GM13977 (cell line): ENCODE results near the gene KRT5.
"Not testable (repeated sequence)": the region's sequence is repeated elsewhere in the genome, so short reads cannot be mapped to it uniquely, and the experiment has no call there.

Experiments used
- DNase-seq: peaks from one replicate; pipeline ENCODE4 v3.0.0; 2012; ENCODE audit warnings: low spot score
- in situ Hi-C: fragments of 300-500 bp; cut with MboI; formaldehyde crosslinking; loops from one replicate; pipeline ENCODE4 v1.12.0; 2022; ENCODE audit warnings: low sequenced_read_pairs, low pct_unique_long_range_greater_than_20kb, mixed read lengths, inconsistent platforms; ENCODE audit not compliant: unreplicated experiment
- TF ChIP-seq, protein P1 (sequence below): IDR thresholded peaks from 2 replicates; pipeline ENCODE4 v1.5.1; 2012; ENCODE audit warnings: mild to moderate bottlenecking, control low read depth; ENCODE audit not compliant: insufficient read depth; ENCODE audit errors: extremely low read depth, missing control alignments

Gene KRT5

DNA sequence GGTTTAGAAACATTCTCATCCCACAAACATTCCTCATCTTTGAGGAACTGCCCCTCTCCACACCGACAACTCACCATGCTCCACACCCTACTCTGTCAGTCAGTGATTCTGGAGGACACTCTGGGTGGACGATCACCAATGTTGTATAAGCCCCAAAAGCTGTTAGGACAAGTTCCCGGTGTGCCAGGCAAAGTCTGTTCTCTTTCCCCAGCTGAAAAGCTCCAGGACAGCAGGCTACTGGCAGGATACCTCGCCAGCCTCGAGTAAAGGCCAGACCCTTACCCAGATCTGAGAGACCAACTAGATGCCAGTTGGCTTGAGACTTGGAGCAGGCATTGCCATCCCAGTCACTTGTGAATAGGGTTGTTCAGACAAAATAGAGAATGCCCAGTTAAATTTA is 12.0 kb downstream of the KRT5 start:
- TF ChIP-seq, protein P1, sequence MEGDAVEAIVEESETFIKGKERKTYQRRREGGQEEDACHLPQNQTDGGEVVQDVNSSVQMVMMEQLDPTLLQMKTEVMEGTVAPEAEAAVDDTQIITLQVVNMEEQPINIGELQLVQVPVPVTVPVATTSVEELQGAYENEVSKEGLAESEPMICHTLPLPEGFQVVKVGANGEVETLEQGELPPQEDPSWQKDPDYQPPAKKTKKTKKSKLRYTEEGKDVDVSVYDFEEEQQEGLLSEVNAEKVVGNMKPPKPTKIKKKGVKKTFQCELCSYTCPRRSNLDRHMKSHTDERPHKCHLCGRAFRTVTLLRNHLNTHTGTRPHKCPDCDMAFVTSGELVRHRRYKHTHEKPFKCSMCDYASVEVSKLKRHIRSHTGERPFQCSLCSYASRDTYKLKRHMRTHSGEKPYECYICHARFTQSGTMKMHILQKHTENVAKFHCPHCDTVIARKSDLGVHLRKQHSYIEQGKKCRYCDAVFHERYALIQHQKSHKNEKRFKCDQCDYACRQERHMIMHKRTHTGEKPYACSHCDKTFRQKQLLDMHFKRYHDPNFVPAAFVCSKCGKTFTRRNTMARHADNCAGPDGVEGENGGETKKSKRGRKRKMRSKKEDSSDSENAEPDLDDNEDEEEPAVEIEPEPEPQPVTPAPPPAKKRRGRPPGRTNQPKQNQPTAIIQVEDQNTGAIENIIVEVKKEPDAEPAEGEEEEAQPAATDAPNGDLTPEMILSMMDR = no peak
- in situ Hi-C loops = no loop called here
- DNase-seq = no peak

DNA sequence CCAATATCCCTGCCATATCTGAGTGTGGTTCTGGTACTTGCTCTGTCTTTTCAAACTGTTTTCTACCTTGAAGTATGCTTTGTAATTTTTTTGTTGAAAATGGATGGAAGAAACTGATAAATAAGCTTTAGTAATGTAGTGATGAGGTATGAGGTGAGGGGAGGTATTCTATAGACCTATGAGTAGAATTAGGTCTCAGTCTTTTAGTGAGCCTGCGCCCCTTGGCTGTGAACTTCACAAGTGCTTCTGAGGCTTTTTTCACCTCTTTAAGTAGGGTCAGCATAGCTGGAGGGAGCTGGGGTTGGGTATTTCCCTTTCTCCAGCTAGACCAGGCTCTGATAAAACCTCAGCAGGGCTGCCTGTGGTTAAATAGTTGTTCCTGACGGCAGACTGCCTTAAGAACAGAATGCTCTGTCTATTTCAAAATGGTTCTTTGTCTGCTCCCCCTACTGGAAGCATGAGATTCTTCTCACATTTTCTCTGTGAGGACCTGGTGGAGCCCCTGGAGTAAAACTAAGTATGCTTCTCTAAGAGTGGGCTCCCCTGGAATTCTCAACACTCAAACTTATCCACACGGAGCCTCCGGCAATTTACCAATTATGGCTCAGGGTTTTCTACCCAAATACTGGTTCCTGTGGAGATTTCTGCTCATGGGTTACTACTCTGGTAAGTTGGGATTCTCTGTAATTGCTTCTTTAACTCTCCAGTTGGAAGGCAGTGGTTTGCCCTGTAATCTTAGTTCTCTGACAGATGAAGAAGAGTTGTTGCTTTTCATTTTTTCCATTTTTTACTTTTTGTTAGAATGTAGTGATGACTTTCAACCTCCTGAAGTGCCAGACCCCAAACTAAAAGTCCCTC is 13.1 kb downstream of the KRT5 start:
- TF ChIP-seq, protein P1 = peak; percentile 45
- peak; percentile 38 for DNase-seq
- in situ Hi-C loops = no loop called here

DNA sequence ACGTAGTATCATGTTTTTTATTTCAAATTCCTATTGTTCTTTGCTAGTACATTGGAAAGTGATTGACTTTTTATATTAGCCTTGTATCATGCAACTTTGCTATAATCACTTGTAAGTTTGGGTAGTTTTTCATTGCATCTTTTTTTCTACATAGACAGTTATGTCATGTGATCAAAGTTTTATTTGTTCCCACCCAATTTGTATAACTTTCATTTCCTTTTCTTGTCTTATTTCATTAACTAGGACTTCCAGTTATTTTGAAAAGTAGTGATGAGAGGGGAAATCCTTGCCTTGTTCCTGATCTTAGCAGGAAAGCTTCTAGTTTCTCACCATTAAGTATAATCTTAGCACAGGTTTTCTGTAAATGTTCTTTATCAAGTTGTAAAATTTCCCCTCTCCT is 17.3 kb downstream of the KRT5 start:
- no peak for DNase-seq
- in situ Hi-C loops = no loop called here
- TF ChIP-seq, protein P1 = no peak

DNA sequence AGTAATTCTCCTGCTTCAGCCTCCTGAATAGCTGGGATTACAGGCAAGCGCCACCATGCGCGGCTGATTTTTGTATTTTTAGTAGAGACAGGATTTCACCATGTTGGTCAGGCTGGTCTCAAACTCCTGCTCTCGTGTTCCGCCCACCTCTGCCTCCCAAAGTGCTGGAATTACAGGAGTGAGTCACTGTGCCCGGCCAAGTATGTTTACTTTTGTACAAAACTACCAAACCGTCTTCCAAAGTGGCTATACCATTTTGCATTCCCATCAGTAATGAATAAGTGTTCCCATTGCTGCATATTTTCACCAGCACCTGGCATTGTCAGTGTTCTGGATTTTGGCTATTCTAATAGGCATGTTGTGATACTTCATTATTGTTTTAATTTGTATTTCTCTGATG is 18.7 kb downstream of the KRT5 start:
- in situ Hi-C loops = no loop called here
- TF ChIP-seq, protein P1 = no peak
- DNase-seq = no peak

DNA sequence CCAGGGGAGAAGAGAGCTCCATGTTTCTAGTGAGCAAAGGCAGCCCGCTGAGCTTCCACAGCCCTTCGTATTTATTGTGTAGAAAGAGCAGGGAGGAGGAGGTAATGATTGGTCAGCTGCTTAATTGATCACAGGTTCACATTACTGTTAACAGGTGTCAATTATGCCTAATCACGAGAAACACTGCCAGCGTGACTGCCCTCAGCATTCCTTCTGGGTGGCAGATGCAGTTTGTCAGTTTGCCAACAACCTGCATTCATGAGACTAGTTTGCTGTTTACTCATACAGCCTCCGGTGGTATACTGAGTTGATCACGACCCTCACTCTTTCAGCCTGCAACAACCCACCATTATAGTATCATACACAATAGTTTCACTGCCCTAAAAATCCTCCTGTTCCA is 19.6 kb downstream of the KRT5 start:
- in situ Hi-C loops, DNase-seq: not testable (repeated sequence)

DNA sequence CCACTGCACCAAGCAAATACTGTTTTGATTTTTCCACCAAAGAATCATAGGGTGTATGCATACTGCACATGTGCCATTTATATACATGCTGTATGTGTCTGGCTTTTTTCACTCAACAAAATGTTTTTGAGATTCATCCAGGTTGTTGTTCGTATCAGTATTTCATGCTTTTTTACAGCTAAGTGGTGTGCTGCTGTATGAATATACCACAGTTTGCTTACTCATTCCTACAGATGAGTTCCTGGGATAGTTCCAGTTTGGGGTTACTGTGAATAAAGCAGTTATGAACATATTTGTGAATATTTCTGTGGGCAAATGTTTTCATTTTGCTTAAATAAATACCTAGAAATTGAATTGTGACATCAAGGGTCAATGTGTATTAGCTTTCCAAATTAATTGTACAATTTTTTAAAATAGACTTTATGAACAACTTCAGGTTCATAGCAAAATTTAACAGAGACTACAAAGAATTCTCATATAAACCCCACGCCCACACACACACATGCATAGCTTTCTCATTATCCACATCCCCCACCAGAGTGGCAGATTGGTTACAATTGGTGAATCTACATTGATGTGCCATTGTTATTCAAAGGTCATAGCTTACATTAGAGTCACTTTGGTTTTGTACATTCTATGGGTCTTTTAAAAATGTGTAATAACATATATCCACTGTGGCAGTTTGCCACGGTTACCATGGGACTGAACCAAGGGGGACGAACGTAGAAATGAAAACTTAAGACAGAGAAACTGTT is 20.2 kb downstream of the KRT5 start:
- TF ChIP-seq, protein P1 = no peak
- in situ Hi-C loops = no loop called here
- no peak for DNase-seq

DNA sequence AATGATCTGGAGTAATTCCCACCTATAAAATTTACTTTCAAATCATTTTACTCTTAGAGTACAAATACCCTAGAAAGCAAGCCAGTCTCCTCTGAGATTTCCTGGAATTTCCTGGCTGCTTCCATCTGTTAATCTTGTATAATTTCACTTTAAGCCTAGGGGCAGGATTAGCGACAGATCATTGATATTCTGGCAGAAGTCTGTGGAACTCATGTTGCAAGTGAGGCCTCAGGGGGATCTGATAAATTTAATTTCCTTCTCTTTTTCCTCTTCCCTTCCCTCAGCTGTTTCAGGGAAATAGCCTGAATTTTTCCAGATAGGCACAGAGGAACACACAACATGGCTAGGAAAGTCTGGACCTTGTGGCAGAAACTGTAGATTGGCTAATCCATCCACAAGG is 21.2 kb downstream of the KRT5 start:
- no peak for DNase-seq
- in situ Hi-C loops = no loop called here
- TF ChIP-seq, protein P1 = no peak
